ENCODE results near the gene PLA2G4B. TPM values are rescaled to one million over a fixed set of nuclear protein-coding genes. Genes with fewer than 3 reads are reported as not detected.

PLA2G4B gene
- total RNA-seq, 2 experiments from 2014 or later, result 2.1 to 2.2 TPM

Other genes starting within 250 kb of the PLA2G4B start
- gene MGA, start 178.4 kb upstream of the PLA2G4B start, total RNA-seq, result 10 to 100 TPM; 30.5 to 32.0 TPM
- 10 to 100 TPM; 13.2 to 14.2 TPM for gene MAPKBP1, start 64.4 kb upstream of the PLA2G4B start, total RNA-seq
- gene JMJD7, start 10.8 kb upstream of the PLA2G4B start, total RNA-seq, result 10 to 100 TPM in 1 of 2 experiments, 1 to 10 TPM in 1; 9.4 to 10.9 TPM
- gene SPTBN5, start 55.2 kb downstream of the PLA2G4B start, total RNA-seq, result under 1 TPM; 0.19 to 0.30 TPM
- gene EHD4, start 133.7 kb downstream of the PLA2G4B start, total RNA-seq, result 10 to 100 TPM; 23.5 to 23.6 TPM
- gene PLA2G4E, start 182.2 kb downstream of the PLA2G4B start, total RNA-seq, result not detected

Measured in activated naive CD8-positive, alpha-beta T cell treated with anti-CD3 and anti-CD28 coated beads for 36 hours (primary cell).